GM18861 (cell line): Measurements from ENCODE around the gene RPL39.
A peak's percentile ranks its signal among the peaks of the same experiment; 100 is the strongest.
"Not testable (repeated sequence)": the region's sequence is repeated elsewhere in the genome, so short reads cannot be mapped to it uniquely, and the experiment has no call there.

Experiments
- ATAC-seq: cut with Tn5 transposase; IDR thresholded peaks from one replicate; pipeline ENCODE4 v1.9.1; 2021; ENCODE audit not compliant: unreplicated experiment

RPL39 gene

GRCh38 chrX:119791437-119792231, at the start of gene RPL39:
TSS of gene RPL39 (minus strand) at chrX:119791630. CDS start at chrX:119791576, 54 bp downstream.
- ATAC-seq, result peak; percentile 77

- ATAC-seq, result no peak
Measured at GRCh38 chrX:119833905-119834304, 42.5 kb upstream of the RPL39 start.

GRCh38 chrX:119828446-119828845, 37.0 kb upstream of the RPL39 start:
- no peak for ATAC-seq

GRCh38 chrX:119826399-119826959, 35.0 kb upstream of the RPL39 start:
- no peak for ATAC-seq

GRCh38 chrX:119824221-119824620, 32.8 kb upstream of the RPL39 start:
- not testable (repeated sequence) for ATAC-seq

DNA sequence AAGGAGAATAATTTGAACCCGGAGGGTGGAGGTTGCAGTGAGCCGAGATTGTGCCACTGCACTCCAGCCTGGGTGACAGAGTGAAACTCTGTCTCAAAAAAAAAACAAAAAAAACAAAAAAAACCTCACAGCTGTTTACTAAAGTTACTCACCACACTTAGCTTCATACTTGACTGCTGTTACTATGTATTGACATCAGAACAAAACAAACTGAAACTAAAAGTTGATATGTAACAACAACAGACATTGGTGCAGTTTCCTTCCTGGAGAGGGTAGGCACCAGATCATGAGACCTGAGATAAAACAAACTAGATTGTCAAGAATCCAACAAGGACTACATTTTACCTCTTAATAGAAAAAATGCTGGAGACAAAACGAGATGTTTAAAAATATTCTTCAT, 30.3 kb upstream of the RPL39 start:
- peak; percentile 99 for ATAC-seq

GRCh38 chrX:119817130-119817690, 25.8 kb upstream of the RPL39 start:
- ATAC-seq, result no peak

DNA sequence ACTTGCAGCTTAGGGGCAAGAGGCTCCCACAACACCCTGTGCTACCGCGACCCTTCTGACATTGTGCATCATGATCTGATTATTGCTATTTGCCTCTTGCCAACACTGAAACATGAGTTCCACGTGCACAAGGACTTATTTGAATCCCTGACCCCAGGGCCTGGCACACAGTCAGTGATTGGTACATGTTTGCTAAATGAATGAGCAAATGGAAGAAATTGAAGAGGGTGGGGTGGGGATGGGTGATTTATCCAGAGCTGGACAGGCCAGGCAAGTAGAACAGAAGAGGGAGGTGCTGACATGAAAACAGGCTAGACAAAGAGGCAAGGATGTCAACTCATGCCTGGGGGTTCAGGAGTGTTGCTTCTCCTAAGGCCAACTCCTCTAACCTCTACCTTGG, 24.9 kb upstream of the RPL39 start:
- no peak for ATAC-seq

DNA sequence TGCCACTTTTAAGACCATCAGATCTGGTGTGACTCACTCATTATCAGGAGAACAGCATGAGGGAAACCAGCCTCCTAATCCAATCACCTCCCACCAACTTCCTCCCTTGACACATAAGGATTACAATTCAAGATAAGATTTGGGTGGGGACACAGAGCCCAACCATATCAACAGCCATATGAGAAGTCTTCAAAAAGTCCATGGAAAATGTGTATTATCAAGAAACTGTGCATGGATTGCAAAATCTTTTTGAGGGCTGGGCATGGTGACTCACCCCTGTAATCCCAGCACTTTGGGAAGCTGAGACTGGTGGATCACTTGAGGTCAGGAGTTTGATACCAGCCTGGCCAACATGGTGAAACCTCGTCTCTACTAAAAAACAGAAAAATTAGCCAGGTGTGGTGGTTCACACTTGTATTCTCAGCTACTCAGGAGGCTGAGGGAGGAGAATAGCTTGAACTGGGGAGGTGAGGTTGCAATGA, 17.8 kb upstream of the RPL39 start:
- no peak for ATAC-seq

DNA sequence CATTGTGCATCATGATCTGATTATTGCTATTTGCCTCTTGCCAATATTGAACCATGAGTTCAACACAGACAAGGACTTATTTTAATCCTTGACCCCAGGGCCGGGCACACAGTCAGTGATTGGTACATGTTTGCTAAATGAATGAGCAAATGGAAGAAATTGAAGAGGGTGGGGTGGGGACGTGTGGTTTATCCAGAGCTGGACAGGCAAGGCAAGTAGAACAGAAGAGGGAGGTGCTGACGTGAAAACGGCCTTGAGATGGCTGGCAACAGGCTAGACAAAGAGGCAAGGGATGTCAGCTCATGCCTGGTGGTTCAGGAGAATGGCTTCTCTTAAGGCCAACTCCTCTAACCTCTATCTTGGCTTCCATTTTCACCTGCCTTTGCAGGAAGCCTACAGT, 17.0 kb upstream of the RPL39 start:
- not testable (repeated sequence) for ATAC-seq

DNA sequence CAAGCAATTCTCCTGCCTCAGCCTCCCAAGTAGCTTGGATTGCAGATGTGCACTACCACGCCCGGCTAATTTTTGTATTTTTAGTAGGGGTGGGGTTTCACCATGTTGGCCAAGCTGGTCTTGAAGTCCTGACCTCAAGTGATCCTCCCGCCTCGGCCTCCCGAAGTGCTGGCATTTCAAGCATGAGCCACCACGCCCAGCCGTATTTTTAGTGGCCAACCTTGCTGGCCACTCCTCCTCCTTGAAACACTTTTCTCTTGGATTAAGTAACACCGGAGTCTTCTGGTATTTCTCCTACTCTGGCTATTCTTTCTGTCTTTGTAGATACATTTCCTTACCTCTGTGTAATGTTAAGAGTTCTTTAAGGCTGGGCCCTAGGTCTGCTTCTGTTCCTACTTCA, 11.1 kb upstream of the RPL39 start:
- ATAC-seq, result no peak

GRCh38 chrX:119801253-119802221, 10.1 kb upstream of the RPL39 start:
- ATAC-seq, result no peak

GRCh38 chrX:119790977-119791436, 423 bp downstream of the RPL39 start:
- peak; percentile 13 for ATAC-seq

DNA sequence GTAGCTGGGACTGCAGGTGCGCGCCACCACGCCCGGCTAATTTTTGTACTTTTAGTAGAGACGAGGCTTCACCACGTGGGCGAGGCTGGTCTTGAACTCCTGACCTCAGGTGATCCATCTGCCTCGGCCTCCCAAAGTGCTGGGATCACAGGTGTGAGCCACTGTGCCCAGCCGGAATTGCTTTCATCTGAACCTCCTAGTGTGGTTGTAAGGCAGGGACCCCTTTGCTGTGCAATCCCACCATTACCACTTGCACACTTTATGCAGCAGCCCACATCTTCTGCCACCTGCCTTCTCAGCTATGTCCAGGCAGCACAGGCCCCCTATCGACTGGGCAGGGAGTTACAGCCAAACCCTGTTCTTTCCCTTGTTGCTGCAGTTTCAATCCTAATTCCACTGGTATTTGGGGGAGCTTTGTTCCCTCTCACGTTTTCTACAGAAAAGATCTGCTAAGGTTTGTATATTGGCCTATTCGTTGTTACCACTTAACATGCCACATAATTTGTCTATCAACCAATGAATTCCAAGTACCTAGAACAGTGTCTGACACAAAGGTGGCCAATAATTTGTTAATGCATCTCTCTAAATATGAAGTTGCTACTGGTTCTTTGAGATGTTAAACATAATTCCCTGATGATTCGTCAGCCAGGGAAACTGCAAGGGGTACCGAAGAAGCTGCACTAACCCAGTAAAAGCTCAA, 6.5 kb downstream of the RPL39 start:
- no peak for ATAC-seq

DNA sequence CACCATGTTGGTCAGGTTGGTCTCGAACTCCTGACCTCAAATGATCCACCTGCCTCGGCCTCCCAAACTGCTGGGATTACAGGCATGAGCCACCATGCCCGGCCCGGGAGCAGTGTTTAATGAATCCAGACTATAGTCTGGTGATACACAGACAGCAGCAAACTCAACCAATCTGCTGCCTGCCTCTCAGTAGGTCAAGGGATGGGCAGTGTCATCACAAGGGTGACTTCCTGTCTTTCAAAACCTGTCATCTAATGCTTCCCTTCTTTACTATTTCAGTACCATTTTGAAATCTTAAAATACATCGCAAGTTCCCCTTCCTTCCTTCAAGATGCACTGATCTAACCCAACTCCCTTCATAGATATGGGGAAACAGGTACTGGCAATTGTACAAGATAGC, 8.4 kb downstream of the RPL39 start:
- no peak for ATAC-seq

GRCh38 chrX:119778829-119779228, 12.6 kb downstream of the RPL39 start:
- ATAC-seq, result no peak

DNA sequence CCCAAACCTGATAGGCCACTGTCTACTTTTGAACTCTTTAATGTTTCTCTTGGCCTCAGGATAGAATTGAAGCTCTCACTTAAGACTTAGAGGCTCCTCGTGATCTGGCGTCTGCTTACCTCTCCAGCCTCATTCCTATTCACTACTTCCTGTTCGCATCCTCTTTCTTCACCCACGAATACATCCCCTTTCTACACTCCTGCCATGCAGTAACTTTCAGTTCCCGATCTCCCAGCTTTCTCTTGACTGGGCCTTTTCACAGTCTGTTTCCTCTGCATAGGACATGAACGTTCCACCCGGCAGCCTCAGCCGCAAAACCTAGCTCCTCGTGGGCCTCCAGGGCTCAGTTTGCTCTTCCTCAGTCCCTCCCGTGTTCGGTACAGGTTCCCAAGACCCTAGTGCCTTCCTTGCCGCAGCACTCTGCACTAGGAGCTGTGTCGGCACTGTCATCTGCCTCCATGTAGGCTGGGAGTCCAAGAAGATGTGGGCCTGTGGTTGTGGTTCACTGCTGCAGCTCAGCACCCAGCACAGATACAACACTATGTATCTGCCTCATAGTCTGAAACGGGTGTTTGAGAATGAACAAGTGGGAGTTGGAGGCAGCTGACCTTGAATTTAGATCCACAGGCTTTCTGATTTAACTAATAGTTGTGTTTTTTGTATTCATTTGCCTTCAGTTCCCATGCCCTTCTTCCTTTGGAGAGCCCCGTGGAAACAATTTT, 15.8 kb downstream of the RPL39 start:
- no peak for ATAC-seq

DNA sequence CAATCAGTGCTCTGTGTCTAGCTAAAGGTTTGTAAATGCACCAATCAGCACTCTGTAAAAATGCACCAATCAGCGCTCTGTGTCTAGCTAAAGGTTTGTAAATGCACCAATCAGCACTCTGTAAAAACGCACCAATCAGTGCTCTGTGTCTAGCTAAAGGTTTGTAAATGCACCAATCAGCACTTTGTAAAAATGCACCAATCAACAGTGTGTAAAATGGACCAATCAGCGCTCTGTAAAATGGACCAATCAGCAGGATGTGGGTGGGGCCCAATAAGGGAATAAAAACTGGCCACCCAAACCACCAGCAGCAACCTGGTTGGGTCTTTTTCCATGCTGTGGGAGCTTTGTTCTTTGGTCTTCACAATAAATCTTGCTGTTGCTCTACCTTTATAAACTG, 22.0 kb downstream of the RPL39 start:
- not testable (repeated sequence) for ATAC-seq

- ATAC-seq, result not testable (repeated sequence)
Measured at GRCh38 chrX:119768436-119768835, 23.0 kb downstream of the RPL39 start.
